A673 (cell line): ENCODE measurements around the gene SFT2D2.

ENCODE experiments used
- CTCF ChIP-seq: fragments of 300-800, 200-600 bp; sonication (generic); conservative IDR thresholded peaks from 2 replicates; pipeline ENCODE4 v1.5.1; 2017; ENCODE audit warnings: low read depth, mild to moderate bottlenecking, antibody characterized with exemption, low read length, moderate library complexity, mixed read lengths
- EZH2 ChIP-seq: fragments of 200-600 bp; sonication (generic); IDR thresholded peaks from 2 replicates; pipeline ENCODE4 v1.6.1; 2017; ENCODE audit warnings: borderline replicate concordance, low read depth, mild to moderate bottlenecking, mixed read lengths, antibody characterized with exemption, low read length; ENCODE audit not compliant: poor library complexity, severe bottlenecking

DNA sequence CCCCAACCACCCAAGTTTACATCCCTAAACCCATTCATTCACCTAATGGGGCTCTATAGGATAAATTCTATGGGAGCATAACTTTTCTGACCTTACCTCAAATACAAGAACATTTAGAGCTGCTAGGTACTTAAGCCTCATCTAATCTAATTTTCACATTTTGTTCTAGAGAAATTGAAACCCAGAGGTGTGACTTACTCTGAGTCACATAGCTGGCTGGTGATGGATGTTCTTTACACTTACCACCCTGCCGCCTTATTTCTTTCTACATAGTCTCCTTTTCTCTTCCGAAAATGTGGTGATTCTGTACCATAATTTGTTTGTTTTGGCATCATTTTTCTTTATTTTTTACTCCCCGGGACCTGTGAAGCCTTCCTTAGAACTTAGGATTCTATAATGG lies 26.7 kb upstream of the SFT2D2 start:
- TF ChIP-seq CTCF (no peak), EZH2 (no peak)
